IPS-18a (cell line): Measurements from ENCODE around the gene RNU6-1.

Experiments used
- H3K27ac ChIP-seq: one replicate; pipeline ENCODE4 v1.5.1; 2013; ENCODE audit warnings: low read length
- H3K27me3 ChIP-seq: one replicate; pipeline ENCODE4 v1.6.1; 2013; ENCODE audit warnings: mild to moderate bottlenecking, low read length; ENCODE audit not compliant: control insufficient read depth, insufficient read depth
- H3K36me3 ChIP-seq: one replicate; pipeline ENCODE4 v1.6.1; 2013; ENCODE audit warnings: low read depth, low read length; ENCODE audit not compliant: control insufficient read depth
- H3K4me1 ChIP-seq: one replicate; pipeline ENCODE4 v1.6.1; 2013; ENCODE audit warnings: low read depth, low read length; ENCODE audit not compliant: control insufficient read depth
- H3K4me3 ChIP-seq: one replicate; pipeline ENCODE4 v1.5.1; 2013; ENCODE audit warnings: low read length
- H3K9ac ChIP-seq: one replicate; pipeline ENCODE4 v1.6.1; 2013; ENCODE audit warnings: mild to moderate bottlenecking, low read length, moderate library complexity
- H3K9me3 ChIP-seq: one replicate; pipeline ENCODE4 v1.6.1; 2013; ENCODE audit warnings: low read depth, low read length; ENCODE audit not compliant: control insufficient read depth

RNU6-1 gene

DNA sequence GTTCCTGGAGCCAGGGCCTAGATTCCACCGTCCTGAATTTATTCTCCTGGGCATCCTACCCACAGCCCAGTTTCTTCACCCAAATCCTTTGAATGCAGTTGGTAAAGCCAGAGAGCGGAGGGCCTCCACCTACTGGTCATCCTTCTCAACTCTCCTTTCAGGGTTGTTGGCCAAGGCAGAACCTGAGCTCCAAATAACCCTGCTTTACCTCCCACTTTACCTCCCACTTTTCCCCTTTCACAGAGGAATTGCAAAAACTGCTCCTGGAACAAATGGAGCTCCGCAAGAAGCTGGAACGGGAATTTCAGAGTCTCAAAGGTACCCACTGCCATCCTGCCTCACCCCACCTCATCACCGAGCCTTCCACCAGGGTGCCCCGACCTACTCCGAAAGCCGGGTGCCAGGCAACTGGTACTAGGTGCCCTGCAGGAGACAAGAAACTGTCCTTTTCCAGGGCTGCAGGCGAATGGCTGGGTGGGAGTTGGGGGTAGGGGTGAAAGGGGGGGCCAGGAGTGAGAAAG is 7.8 kb downstream of the RNU6-1 start:
- Histone ChIP-seq H3K4me1 (peaks cover 26% of the 10 kb centered on the region), H3K36me3 (no peaks in the 10 kb centered on the region), H3K27me3 (peaks cover 100% of the 10 kb centered on the region), H3K27ac (no peak overlapping the region), H3K4me3 (no peak overlapping the region), H3K9me3 (peaks cover 5% of the 10 kb centered on the region), H3K9ac (no peak overlapping the region)

DNA sequence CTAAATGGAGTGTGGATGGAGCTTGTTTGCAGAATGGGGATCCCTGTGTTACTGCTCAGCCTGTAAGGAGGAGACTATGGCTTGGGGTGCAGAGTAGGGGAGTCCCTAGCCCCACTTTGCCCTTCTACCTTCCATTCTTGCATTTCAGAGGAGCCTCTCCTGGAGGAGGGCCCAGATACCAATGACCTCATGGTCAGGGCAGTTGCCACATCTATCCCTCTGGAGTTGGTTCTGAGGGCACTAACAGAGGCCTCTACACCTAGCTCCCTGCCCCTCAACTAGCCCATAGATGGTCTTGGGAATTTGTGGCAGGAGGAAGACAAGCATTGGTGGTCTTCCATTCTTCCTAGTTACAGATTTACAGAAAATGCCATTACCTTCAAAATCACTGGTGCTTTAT is 8.5 kb downstream of the RNU6-1 start:
- H3K9ac ChIP-seq = no peak overlapping the region
- no peak overlapping the region for H3K27ac ChIP-seq

DNA sequence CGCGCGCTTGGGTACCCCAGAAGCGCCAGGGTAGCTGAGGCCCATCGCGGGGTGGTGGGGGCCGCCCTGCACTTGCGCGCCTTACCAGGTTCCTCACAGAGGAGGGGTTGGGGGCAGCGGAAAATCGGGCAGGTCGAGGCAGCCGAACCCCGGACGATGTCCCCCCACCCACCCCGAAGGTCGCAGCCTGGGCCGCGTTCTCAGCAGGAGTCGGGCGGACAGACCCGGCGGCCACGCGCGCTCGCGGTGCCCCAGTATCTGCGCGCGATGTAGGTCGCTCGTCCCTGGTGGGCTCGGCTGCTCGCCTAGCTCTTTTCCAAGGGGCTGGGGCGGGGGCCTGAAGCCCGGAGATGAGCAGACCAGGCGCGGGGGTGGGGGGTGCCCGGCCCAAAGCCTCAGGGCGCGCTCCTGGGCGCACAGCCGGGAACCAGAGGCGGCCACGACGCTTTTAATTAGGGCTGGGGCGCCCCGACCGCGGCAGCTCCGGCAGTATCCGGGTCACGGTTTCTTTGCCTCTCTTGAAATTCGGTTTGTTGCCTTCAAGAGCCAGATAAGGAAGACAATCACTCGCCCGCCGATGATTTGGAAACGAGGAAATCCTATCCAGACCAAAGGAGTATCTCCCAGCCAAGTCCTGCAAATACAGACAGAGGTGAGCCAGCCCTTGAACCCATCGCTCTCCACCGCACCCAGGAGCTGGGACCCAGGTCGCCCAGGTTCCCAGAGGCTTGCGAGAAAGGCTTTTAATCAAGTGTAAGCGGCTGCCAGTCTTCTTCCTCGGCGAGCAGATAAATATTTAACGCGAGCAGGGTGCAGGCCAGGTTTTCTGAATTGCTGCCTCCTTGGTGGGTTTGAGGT is 10.0 kb downstream of the RNU6-1 start:
- no peak overlapping the region for H3K9ac ChIP-seq
- H3K4me1 ChIP-seq = peaks cover 24% of the 10 kb centered on the region
- no peak overlapping the region for H3K4me3 ChIP-seq
- H3K27me3 ChIP-seq = peaks cover 100% of the 10 kb centered on the region
- H3K9me3 ChIP-seq = peaks cover 5% of the 10 kb centered on the region
- H3K36me3 ChIP-seq = no peaks in the 10 kb centered on the region
- no peak overlapping the region for H3K27ac ChIP-seq

More for the DNA sequence above, 8.5 kb downstream of the RNU6-1 start:
- H3K27me3 ChIP-seq = peaks cover 100% of the 10 kb centered on the region
- no peak overlapping the region for H3K4me3 ChIP-seq
- H3K4me1 ChIP-seq = peaks cover 23% of the 10 kb centered on the region
- peaks cover 5% of the 10 kb centered on the region for H3K9me3 ChIP-seq
- no peaks in the 10 kb centered on the region for H3K36me3 ChIP-seq

DNA sequence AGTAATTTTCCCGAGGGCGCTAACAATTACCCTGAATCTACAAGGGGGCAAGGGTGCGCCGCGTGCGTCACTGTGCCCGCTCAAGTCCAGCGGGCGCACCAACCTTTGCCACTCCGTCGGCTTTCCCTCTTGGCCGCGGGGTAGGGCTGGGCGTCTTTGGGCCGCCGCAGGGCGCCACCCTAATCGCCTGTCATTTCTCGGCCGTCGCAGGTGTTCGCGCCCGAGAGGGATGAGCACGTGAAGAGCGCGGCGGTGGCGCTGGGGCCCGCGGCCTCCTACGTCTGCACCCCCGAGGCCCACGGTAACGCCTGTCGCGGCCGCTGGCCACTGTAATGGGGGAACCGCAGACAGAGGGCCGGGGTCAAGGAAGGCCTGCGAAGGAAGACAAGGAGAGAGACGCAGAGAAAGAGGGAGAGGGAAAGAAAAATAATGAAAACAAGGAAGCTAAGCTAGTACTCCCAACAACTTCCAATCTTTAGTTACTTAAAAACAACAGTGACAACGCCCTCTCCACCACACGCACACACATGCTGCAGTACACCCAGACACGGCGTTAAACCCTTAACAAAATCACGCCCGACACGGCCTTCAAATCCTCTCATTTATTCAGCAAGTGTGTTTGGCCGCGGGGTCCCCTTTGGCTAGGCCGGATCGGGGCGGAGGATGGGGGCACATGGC is 10.7 kb downstream of the RNU6-1 start:
- peak overlapping the region; percentile 27 for H3K4me3 ChIP-seq
- H3K27ac ChIP-seq = no peak overlapping the region
- no peaks in the 10 kb centered on the region for H3K36me3 ChIP-seq
- H3K9ac ChIP-seq = no peak overlapping the region
- peaks cover 100% of the 10 kb centered on the region for H3K27me3 ChIP-seq
- H3K9me3 ChIP-seq = peaks cover 5% of the 10 kb centered on the region
- H3K4me1 ChIP-seq = peaks cover 28% of the 10 kb centered on the region

DNA sequence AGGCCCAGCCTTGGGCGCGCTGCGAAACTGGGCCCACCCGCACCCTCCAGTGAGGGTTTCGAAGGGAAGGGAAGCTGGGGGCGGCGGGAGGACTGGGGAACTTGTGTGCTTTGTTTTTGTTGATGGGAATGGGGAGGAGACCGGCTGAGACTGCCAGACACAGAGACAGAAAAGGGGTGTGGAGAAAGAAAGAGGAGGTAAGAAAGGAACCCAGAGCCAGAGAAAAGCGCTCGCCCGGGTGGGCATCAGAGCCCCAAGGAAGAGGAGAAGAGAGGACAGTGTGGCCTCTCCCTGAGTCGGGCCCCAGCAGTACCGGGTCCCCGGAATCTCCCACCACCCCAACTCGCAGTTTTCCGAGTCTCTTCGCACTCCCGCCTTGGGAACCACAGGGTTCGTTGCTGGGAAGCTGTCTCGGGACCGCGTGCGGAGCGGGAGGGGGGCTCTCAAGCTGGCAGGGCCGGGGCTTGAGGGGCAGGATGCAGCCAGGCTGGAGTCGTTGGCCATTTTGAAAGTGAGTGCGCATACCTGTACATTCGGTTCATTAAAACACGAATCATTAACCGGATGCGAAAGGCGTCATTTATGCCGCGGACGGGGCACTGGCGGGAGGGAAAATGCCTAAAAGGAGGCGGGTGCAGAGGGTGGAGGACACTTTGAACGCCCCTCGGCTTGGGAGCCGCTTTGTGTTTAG is 11.4 kb downstream of the RNU6-1 start:
- no peak overlapping the region for H3K27ac ChIP-seq
- no peaks in the 10 kb centered on the region for H3K36me3 ChIP-seq
- peaks cover 27% of the 10 kb centered on the region for H3K4me1 ChIP-seq
- no peak overlapping the region for H3K9ac ChIP-seq
- peaks cover 5% of the 10 kb centered on the region for H3K9me3 ChIP-seq
- H3K4me3 ChIP-seq = peak overlapping the region; percentile 27
- H3K27me3 ChIP-seq = peaks cover 100% of the 10 kb centered on the region

DNA sequence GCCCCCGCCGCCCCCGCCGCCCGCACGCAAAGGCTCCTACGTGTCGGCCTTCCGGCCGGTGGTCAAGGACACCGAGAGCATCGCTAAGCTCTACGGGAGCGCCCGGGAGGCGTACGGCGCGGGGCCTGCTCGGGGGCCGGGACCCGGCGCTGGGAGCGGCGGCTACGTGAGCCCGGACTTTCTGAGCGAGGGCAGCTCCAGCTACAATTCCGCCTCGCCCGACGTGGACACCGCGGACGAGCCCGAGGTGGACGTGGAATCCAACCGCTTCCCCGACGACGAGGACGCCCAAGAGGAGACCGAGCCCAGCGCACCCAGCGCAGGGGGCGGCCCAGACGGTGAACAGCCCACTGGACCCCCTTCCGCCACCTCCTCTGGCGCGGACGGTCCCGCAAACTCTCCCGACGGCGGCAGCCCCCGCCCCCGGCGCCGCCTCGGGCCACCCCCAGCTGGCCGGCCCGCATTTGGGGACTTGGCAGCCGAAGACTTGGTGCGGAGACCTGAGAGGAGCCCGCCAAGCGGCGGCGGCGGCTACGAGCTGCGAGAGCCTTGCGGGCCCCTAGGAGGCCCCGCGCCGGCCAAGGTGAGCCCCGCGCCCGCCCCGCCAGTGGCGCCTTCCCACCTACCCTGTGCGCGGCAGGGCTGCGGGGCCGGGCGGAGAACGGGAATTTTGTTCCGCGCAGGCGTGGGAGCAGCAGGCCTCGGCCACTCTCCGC is 12.1 kb downstream of the RNU6-1 start:
- Histone ChIP-seq H3K27ac (no peak overlapping the region), H3K4me3 (peak overlapping the region; percentile 27), H3K9me3 (peaks cover 5% of the 10 kb centered on the region), H3K9ac (no peak overlapping the region), H3K27me3 (peaks cover 100% of the 10 kb centered on the region), H3K4me1 (peaks cover 24% of the 10 kb centered on the region), H3K36me3 (no peaks in the 10 kb centered on the region)

DNA sequence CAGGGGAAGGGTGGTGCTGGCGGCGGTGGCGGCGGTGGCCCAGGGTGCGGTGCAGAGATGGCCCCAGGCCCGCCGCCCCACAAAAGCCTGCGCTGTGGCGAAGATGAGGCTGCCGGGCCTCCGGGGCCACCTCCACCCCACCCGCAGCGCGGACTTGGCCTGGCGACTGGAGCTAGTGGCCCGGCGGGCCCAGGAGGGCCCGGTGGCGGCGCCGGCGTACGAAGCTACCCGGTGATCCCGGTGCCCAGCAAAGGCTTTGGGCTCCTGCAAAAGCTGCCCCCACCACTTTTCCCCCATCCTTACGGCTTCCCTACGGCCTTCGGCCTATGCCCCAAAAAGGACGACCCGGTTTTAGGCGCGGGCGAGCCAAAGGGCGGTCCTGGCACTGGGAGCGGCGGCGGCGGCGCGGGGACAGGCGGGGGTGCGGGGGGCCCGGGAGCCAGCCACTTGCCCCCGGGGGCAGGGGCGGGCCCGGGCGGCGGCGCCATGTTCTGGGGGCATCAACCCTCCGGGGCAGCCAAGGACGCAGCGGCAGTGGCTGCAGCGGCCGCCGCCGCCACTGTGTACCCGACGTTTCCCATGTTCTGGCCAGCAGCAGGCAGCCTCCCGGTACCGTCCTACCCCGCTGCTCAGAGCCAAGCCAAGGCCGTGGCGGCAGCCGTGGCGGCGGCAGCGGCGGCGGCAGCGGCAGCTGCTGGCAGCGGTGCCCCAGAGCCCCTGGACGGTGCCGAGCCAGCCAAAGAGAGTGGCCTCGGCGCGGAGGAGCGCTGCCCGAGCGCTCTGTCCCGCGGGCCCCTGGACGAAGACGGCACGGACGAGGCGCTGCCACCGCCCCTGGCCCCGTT is 12.9 kb downstream of the RNU6-1 start:
- Histone ChIP-seq H3K4me1 (peaks cover 17% of the 10 kb centered on the region), H3K9me3 (peaks cover 5% of the 10 kb centered on the region), H3K36me3 (no peaks in the 10 kb centered on the region), H3K27ac (no peak overlapping the region), H3K9ac (no peak overlapping the region), H3K27me3 (peaks cover 100% of the 10 kb centered on the region), H3K4me3 (no peak overlapping the region)

DNA sequence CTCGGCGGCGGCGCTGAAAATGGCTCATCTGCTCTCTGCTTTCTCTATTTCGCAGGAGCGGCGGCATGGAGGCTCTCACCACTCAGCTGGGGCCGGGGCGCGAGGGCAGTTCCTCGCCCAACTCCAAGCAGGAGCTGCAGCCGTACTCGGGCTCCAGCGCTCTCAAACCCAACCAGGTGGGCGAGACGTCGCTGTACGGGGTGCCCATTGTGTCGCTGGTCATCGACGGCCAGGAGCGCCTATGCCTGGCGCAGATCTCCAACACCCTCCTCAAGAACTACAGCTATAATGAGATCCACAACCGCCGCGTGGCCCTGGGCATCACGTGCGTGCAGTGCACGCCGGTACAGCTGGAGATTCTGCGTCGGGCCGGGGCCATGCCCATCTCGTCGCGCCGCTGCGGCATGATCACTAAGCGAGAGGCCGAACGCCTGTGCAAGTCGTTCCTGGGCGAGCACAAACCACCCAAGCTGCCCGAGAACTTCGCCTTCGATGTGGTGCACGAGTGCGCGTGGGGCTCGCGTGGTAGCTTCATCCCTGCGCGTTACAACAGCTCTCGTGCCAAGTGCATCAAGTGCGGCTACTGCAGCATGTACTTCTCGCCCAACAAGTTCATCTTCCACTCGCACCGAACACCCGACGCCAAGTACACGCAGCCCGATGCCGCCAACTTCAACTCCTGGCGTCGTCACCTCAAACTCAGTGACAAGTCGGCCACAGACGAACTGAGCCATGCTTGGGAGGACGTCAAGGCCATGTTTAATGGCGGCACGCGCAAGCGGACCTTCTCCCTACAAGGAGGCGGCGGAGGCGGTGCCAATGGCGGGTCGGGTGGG is 13.7 kb downstream of the RNU6-1 start:
- H3K4me1 ChIP-seq = peaks cover 17% of the 10 kb centered on the region
- peaks cover 5% of the 10 kb centered on the region for H3K9me3 ChIP-seq
- no peak overlapping the region for H3K27ac ChIP-seq
- H3K9ac ChIP-seq = no peak overlapping the region
- peak overlapping the region; percentile 9 for H3K4me3 ChIP-seq
- H3K27me3 ChIP-seq = peaks cover 100% of the 10 kb centered on the region
- no peaks in the 10 kb centered on the region for H3K36me3 ChIP-seq

DNA sequence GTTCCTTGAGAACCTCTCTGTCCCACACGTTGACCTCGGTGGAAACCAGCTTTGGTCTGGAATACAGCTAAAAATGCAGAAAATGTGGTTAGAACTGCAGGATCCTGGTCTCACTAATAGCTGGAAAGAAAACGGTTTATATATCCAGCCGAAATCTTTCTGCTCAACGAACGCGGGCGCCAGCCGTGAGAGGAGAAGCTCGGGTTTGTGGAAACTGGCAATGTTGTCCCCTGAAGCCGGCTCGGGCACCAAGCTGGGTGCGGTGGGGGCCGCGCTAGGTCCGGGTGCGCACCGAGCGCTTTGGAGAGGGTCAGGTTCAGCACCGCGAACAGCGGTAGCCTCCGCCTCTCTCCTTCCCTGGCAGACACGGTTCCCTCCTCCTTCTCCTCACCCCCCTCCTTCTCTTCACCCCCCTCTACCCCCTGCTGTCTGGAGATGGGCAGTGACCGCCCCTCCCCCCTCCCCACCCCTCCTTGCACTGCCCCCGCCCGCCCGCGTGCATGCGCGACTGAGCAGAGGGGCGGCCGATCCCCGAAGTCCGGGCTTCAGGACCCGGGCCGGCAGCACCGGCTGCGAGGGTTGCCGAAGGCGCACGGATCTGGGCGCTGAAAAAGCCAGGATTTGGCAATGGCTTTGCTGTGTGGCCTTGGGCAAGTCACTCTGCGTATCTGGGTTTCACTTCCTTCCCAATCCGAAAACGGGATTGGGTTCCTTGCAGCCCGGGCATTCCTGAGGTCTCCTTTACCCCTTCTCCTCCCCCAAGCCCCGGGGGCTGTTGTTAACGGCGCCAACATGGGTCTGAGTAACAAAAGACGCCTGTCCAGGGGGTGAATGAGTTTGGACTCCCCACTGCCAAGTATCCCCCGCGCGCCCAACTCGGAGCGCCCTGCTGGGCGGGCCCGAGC is 14.6 kb downstream of the RNU6-1 start, which contains the start of gene SKOR1:
Gene SKOR1 (plus strand): TSS at position 534 of the 905 bp plus-strand sequence. CDS start 94 bp downstream, at position 628.
- Histone ChIP-seq H3K9ac (no peak within 1 kb of the TSS), H3K4me1 (peaks cover 12% of the 10 kb centered on the region), H3K27me3 (peaks cover 100% of the 10 kb centered on the region), H3K9me3 (no peaks in the 10 kb centered on the region), H3K36me3 (no peaks in the 10 kb centered on the region), H3K4me3 (peak within 1 kb of the TSS; percentile 9), H3K27ac (no peak within 1 kb of the TSS)
